Measurements from ENCODE around the gene MPRIP.

DNA sequence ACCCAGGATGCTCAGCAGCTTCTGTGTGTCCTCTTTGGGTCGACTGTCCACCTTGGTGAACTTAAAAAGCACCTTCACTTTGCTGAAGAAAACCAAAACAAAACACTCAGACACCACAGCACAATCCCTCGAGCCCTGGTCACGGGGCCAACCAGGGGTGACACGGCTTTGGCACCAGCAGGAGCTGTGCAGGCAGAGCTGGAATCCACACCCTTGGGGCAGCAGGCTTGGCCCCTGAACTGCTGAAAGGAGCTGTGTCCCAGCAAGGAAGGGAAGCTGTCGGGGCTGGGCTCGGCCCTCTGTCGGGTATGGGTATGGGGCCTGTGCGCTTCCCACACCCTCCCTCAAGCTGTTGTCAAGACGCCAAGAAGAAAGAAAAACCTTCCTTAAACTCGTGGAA lies 171.5 kb downstream of the MPRIP start:
- TF ChIP-seq, protein P1, sequence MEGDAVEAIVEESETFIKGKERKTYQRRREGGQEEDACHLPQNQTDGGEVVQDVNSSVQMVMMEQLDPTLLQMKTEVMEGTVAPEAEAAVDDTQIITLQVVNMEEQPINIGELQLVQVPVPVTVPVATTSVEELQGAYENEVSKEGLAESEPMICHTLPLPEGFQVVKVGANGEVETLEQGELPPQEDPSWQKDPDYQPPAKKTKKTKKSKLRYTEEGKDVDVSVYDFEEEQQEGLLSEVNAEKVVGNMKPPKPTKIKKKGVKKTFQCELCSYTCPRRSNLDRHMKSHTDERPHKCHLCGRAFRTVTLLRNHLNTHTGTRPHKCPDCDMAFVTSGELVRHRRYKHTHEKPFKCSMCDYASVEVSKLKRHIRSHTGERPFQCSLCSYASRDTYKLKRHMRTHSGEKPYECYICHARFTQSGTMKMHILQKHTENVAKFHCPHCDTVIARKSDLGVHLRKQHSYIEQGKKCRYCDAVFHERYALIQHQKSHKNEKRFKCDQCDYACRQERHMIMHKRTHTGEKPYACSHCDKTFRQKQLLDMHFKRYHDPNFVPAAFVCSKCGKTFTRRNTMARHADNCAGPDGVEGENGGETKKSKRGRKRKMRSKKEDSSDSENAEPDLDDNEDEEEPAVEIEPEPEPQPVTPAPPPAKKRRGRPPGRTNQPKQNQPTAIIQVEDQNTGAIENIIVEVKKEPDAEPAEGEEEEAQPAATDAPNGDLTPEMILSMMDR (IDR thresholded peaks at IDR 0.05): no peak
- no peak for TF ChIP-seq POLR2A (IDR thresholded peaks at IDR 0.05)
- TF ChIP-seq POLR2AphosphoS5 (IDR thresholded peaks at IDR 0.05): no peak
